Neural progenitor cell (in vitro differentiated cells): Measurements from ENCODE around the gene C2orf76. TPM values are rescaled to one million over a fixed set of nuclear protein-coding genes. Genes with fewer than 3 reads are reported as not detected.

Source experiments
- DNase-seq: peaks from one replicate; pipeline ENCODE4 v3.0.0-alpha.2; 2016; ENCODE audit warnings: low spot score
- H2AFZ ChIP-seq: fragments of 200-600 bp; sonication (generic); replicated peaks from 2 replicates; pipeline ENCODE4 v1.6.1; 2016; ENCODE audit warnings: antibody characterized with exemption
- H3F3A ChIP-seq: fragments of 200-600 bp; sonication (generic); 2 replicates; pipeline ENCODE4 v1.6.1; 2016; ENCODE audit warnings: antibody characterized with exemption, low read depth
- H3K27ac ChIP-seq: fragments of 200-600 bp; sonication (generic); 2 replicates; pipeline ENCODE4 v1.5.1; 2016; ENCODE audit warnings: mild to moderate bottlenecking
- H3K27me3 ChIP-seq: fragments of 200-600 bp; sonication (generic); 2 replicates; pipeline ENCODE4 v1.6.1; 2016; ENCODE audit warnings: mild to moderate bottlenecking, moderate library complexity
- H3K36me3 ChIP-seq: fragments of 200-600 bp; sonication (generic); 2 replicates; pipeline ENCODE4 v1.5.1; 2016
- H3K4me1 ChIP-seq: fragments of 200-600 bp; sonication (generic); 2 replicates; pipeline ENCODE4 v1.6.1; 2016; ENCODE audit warnings: mixed run types
- H3K4me2 ChIP-seq: fragments of 200-600 bp; sonication (generic); 2 replicates; pipeline ENCODE4 v1.6.1; 2016
- H3K4me3 ChIP-seq: fragments of 200-600 bp; sonication (generic); 2 replicates; pipeline ENCODE4 v1.5.1; 2016
- H3K79me2 ChIP-seq: fragments of 200-600 bp; sonication (generic); 2 replicates; pipeline ENCODE4 v1.6.1; 2016; ENCODE audit warnings: low read depth
- H3K9ac ChIP-seq: fragments of 200-600 bp; sonication (generic); 2 replicates; pipeline ENCODE4 v1.6.1; 2016
- H3K9me3 ChIP-seq: fragments of 200-600 bp; sonication (generic); 2 replicates; pipeline ENCODE4 v1.5.1; 2016; ENCODE audit warnings: low read depth
- H4K20me1 ChIP-seq: fragments of 200-600 bp; sonication (generic); 2 replicates; pipeline ENCODE4 v1.6.1; 2016; ENCODE audit warnings: low read depth
- H3K27ac Mint-ChIP-seq: 3 replicates; pipeline ENCODE4 v1.8.0; 2021; ENCODE audit warnings: mixed read lengths
- H3K27me3 Mint-ChIP-seq: 2 replicates; pipeline ENCODE4 v1.8.0; 2022; ENCODE audit warnings: low read depth, mild to moderate bottlenecking, inconsistent platforms, moderate library complexity, mixed read lengths; ENCODE audit not compliant: insufficient read depth
- H3K36me3 Mint-ChIP-seq: 3 replicates; pipeline ENCODE4 v1.8.0; 2021; ENCODE audit warnings: mixed read lengths
- H3K4me1 Mint-ChIP-seq: 3 replicates; pipeline ENCODE4 v1.8.0; 2021; ENCODE audit warnings: mixed read lengths
- H3K4me3 Mint-ChIP-seq: 3 replicates; pipeline ENCODE4 v1.8.0; 2021; ENCODE audit warnings: mild to moderate bottlenecking, moderate library complexity, mixed read lengths
- H3K9me3 Mint-ChIP-seq: 3 replicates; pipeline ENCODE4 v1.8.0; 2020; ENCODE audit warnings: mixed read lengths
- CTCF ChIP-seq: fragments of 200-600 bp; sonication (generic); IDR thresholded peaks from 2 replicates; pipeline ENCODE4 v1.5.1; 2017; ENCODE audit warnings: antibody characterized with exemption, mild to moderate bottlenecking
- EZH2 ChIP-seq: fragments of 200-600 bp; sonication (generic); IDR thresholded peaks from 2 replicates; pipeline ENCODE4 v1.6.1; 2017; ENCODE audit warnings: antibody characterized with exemption, mild to moderate bottlenecking, moderate library complexity
- EZH2phosphoT487 ChIP-seq: fragments of 200-600 bp; sonication (generic); IDR thresholded peaks from 2 replicates; pipeline ENCODE4 v1.6.1; 2017; ENCODE audit warnings: antibody characterized with exemption
- total RNA-seq: library from RNA; depleted of rRNA; stranded (reverse); fragments of >200 nt; gene quantifications from 2 replicates; pipeline ENCODE4 v1.2.3, GENCODE V29; 2015; ENCODE audit warnings: low replicate concordance

Gene C2orf76
- total RNA-seq, 1 donor from 2014 or later: 16.8 TPM

- H2AFZ ChIP-seq: no peak overlapping the region
- H3K36me3 ChIP-seq: no peaks in the 10 kb centered on the region
- H3K4me2 ChIP-seq: no peak overlapping the region
- Mint-ChIP-seq H3K4me3 (no peak overlapping the region), H3K27me3 (no peaks in the 10 kb centered on the region), H3K36me3 (no peaks in the 10 kb centered on the region), H3K27ac (no peak overlapping the region), H3K4me1 (peaks cover 5% of the 10 kb centered on the region), H3K9me3 (no peaks in the 10 kb centered on the region)
- H3K4me1 ChIP-seq: peaks cover 8% of the 10 kb centered on the region
- H3K27ac ChIP-seq: no peak overlapping the region
- H3K9ac ChIP-seq: no peak overlapping the region
- no peak for DNase-seq
- no peaks in the 10 kb centered on the region for H3K27me3 ChIP-seq
- TF ChIP-seq EZH2 (no peak), EZH2phosphoT487 (no peak), CTCF (no peak)
- H3K4me3 ChIP-seq: no peak overlapping the region
- H3F3A ChIP-seq: no peaks in the 10 kb centered on the region
- H3K79me2 ChIP-seq: no peaks in the 10 kb centered on the region
- H4K20me1 ChIP-seq: no peaks in the 10 kb centered on the region
- H3K9me3 ChIP-seq: no peaks in the 10 kb centered on the region
These were observed 59.1 kb downstream of the C2orf76 start for GRCh38 chr2:119307419-119308140.

- Histone ChIP-seq H3K4me3 (no peak overlapping the region), H4K20me1 (peaks cover 3% of the 10 kb centered on the region), H3K4me1 (peaks cover 22% of the 10 kb centered on the region), H3F3A (peaks cover 4% of the 10 kb centered on the region), H3K79me2 (no peaks in the 10 kb centered on the region), H2AFZ (no peak overlapping the region), H3K36me3 (no peaks in the 10 kb centered on the region), H3K9me3 (no peaks in the 10 kb centered on the region), H3K27me3 (no peaks in the 10 kb centered on the region), H3K27ac (no peak overlapping the region), H3K4me2 (no peak overlapping the region), H3K9ac (no peak overlapping the region)
- DNase-seq: no peak
- H3K27me3 Mint-ChIP-seq: no peaks in the 10 kb centered on the region
- TF ChIP-seq CTCF (no peak), EZH2phosphoT487 (no peak), EZH2 (no peak)
- peaks cover 9% of the 10 kb centered on the region for H3K4me1 Mint-ChIP-seq
- H3K9me3 Mint-ChIP-seq: no peaks in the 10 kb centered on the region
- no peaks in the 10 kb centered on the region for H3K36me3 Mint-ChIP-seq
- no peak overlapping the region for H3K4me3 Mint-ChIP-seq
- no peak overlapping the region for H3K27ac Mint-ChIP-seq
These were observed 60.4 kb downstream of the C2orf76 start for GRCh38 chr2:119306196-119306590.

GRCh38 chr2:119305497-119306195, 61.0 kb downstream of the C2orf76 start:
- peaks cover 3% of the 10 kb centered on the region for H4K20me1 ChIP-seq
- no peak overlapping the region for H3K27ac Mint-ChIP-seq
- no peaks in the 10 kb centered on the region for H3K9me3 ChIP-seq
- H3K9ac ChIP-seq: no peak overlapping the region
- H3K4me1 Mint-ChIP-seq: peaks cover 9% of the 10 kb centered on the region
- H3K4me2 ChIP-seq: no peak overlapping the region
- no peaks in the 10 kb centered on the region for H3K79me2 ChIP-seq
- H3K27me3 ChIP-seq: no peaks in the 10 kb centered on the region
- no peak overlapping the region for H2AFZ ChIP-seq
- H3K4me3 Mint-ChIP-seq: no peak overlapping the region
- TF ChIP-seq EZH2 (no peak), CTCF (no peak), EZH2phosphoT487 (no peak)
- no peak for DNase-seq
- no peaks in the 10 kb centered on the region for H3K36me3 ChIP-seq
- no peaks in the 10 kb centered on the region for H3K27me3 Mint-ChIP-seq
- H3K4me1 ChIP-seq: peaks cover 26% of the 10 kb centered on the region
- no peaks in the 10 kb centered on the region for H3K9me3 Mint-ChIP-seq
- H3K36me3 Mint-ChIP-seq: no peaks in the 10 kb centered on the region
- peaks cover 10% of the 10 kb centered on the region for H3F3A ChIP-seq
- H3K4me3 ChIP-seq: no peak overlapping the region
- H3K27ac ChIP-seq: no peak overlapping the region
